IMR-90 (cell line): Measurements from ENCODE around the gene CSGALNACT2. TPM values are rescaled to one million over a fixed set of nuclear protein-coding genes. Genes with fewer than 3 reads are reported as not detected.

Source experiments
- ATAC-seq: fragments of 200-7000 bp; cut with Tn5 transposase; 2 replicates; pipeline ENCODE4 v1.9.1; 2020; ENCODE audit warnings: low read depth, mild to moderate bottlenecking, moderate library complexity
- BruUV-seq: library from RNA; stranded (reverse); fragments of 400-500 nt; replicated peaks from 2 replicates; lab custom pipeline; 2021; lab: Mats Ljungman, UMichigan
- CTCF ChIA-PET: fragments of 300-600 bp; formaldehyde crosslinking; extraction: SDS; loops from one replicate; lab custom pipeline; 2021; ENCODE audit warnings: antibody characterized with exemption; lab: Yijun Ruan, JAX
- POLR2A ChIA-PET: fragments of 300-600 bp; sonication (Branson Sonifier 250); formaldehyde crosslinking; loops from one replicate; lab custom pipeline; 2022; ENCODE audit warnings: antibody characterized with exemption; ENCODE audit not compliant: unreplicated experiment; lab: Charles Lee
- DNase-seq: peaks from one replicate; pipeline ENCODE4 v3.0.0; 2013
- H2AFZ ChIP-seq: replicated peaks from 2 replicates; pipeline ENCODE3; 2013; ENCODE audit warnings: low read length, mild to moderate bottlenecking; ENCODE audit not compliant: poor library complexity
- H2AK5ac ChIP-seq: 2 replicates; pipeline ENCODE4 v1.6.1; 2013; ENCODE audit warnings: low read depth, low read length, inconsistent platforms
- H2AK9ac ChIP-seq: replicated peaks from 2 replicates; pipeline ENCODE3; 2013; ENCODE audit warnings: mild to moderate bottlenecking, low read depth, low read length, moderate library complexity; ENCODE audit not compliant: poor library complexity
- H2BK120ac ChIP-seq: 2 replicates; pipeline ENCODE4 v1.6.1; 2013; ENCODE audit warnings: low read depth, low read length, inconsistent platforms
- H2BK15ac ChIP-seq: 3 replicates; pipeline ENCODE4 v1.6.1; 2013; ENCODE audit warnings: low read depth, low read length, inconsistent platforms
- H2BK20ac ChIP-seq: 2 replicates; pipeline ENCODE4 v1.6.1; 2013; ENCODE audit warnings: low read depth, mild to moderate bottlenecking, inconsistent platforms, low read length, moderate library complexity
- H2BK5ac ChIP-seq: 2 replicates; pipeline ENCODE4 v1.6.1; 2013; ENCODE audit warnings: mild to moderate bottlenecking, low read depth, low read length, inconsistent platforms; ENCODE audit not compliant: poor library complexity, severe bottlenecking
- H3K14ac ChIP-seq: replicated peaks from 2 replicates; pipeline ENCODE4 v1.6.1; 2013; ENCODE audit warnings: low read depth, low read length, inconsistent platforms
- H3K18ac ChIP-seq: 2 replicates; pipeline ENCODE4 v1.6.1; 2013; ENCODE audit warnings: low read depth, low read length, control low read depth
- H3K23ac ChIP-seq: 2 replicates; pipeline ENCODE4 v1.6.1; 2013; ENCODE audit warnings: low read depth, low read length, inconsistent platforms
- H3K27ac ChIP-seq: 2 replicates; pipeline ENCODE4 v1.5.1; 2013; ENCODE audit warnings: mild to moderate bottlenecking, control low read depth, low read length; ENCODE audit not compliant: insufficient read depth
- H3K27me3 ChIP-seq: 2 replicates; pipeline ENCODE4 v1.6.1; 2013; ENCODE audit warnings: low read length; ENCODE audit not compliant: control insufficient read depth, insufficient read depth
- H3K36me3 ChIP-seq: 2 replicates; pipeline ENCODE4 v1.6.1; 2013; ENCODE audit warnings: low read length, mixed read lengths; ENCODE audit not compliant: control insufficient read depth, insufficient read depth
- H3K4ac ChIP-seq: 2 replicates; pipeline ENCODE4 v1.6.1; 2013; ENCODE audit warnings: low read depth, low read length, inconsistent platforms
- H3K4me1 ChIP-seq: 2 replicates; pipeline ENCODE4 v1.6.1; 2013; ENCODE audit warnings: low read length, mixed read lengths; ENCODE audit not compliant: control insufficient read depth, insufficient read depth
- H3K4me2 ChIP-seq: 2 replicates; pipeline ENCODE4 v1.6.1; 2013; ENCODE audit warnings: low read depth, mild to moderate bottlenecking, control low read depth, low read length, moderate library complexity
- H3K4me3 ChIP-seq: 2 replicates; pipeline ENCODE4 v1.5.1; 2013; ENCODE audit warnings: low read depth, mild to moderate bottlenecking, control low read depth, low read length, moderate library complexity; ENCODE audit not compliant: insufficient read depth
- H3K56ac ChIP-seq: 2 replicates; pipeline ENCODE4 v1.6.1; 2013; ENCODE audit warnings: low read length, inconsistent platforms; ENCODE audit not compliant: insufficient read depth; ENCODE audit errors: extremely low read depth
- H3K79me1 ChIP-seq, 2 experiments: 2 replicates each; pipeline ENCODE4 v1.6.1; 2013; ENCODE audit warnings: low read length in 2 of 2, inconsistent platforms in 1 of 2, low read depth in 1 of 2
- H3K9ac ChIP-seq: 2 replicates; pipeline ENCODE4 v1.6.1; 2013; ENCODE audit warnings: low read depth, low read length, control low read depth
- H3K9me1 ChIP-seq: 2 replicates; pipeline ENCODE4 v1.6.1; 2013; ENCODE audit warnings: low read length, inconsistent platforms; ENCODE audit not compliant: insufficient read depth
- H3K9me3 ChIP-seq: 2 replicates; pipeline ENCODE4 v1.6.1; 2013; ENCODE audit warnings: low read length; ENCODE audit not compliant: control insufficient read depth, insufficient read depth
- H4K20me1 ChIP-seq: 2 replicates; pipeline ENCODE4 v1.6.1; 2013; ENCODE audit warnings: low read length, inconsistent platforms; ENCODE audit not compliant: insufficient read depth
- H4K5ac ChIP-seq: 2 replicates; pipeline ENCODE4 v1.6.1; 2013; ENCODE audit warnings: mild to moderate bottlenecking, low read depth, low read length, control low read depth
- H4K8ac ChIP-seq, 2 experiments: 2 replicates each; pipeline ENCODE4 v1.6.1; 2013; ENCODE audit warnings: low read depth in 2 of 2, low read length in 2 of 2, control low read depth in 1 of 2, inconsistent platforms in 1 of 2
- H4K91ac ChIP-seq: 2 replicates; pipeline ENCODE4 v1.6.1; 2013; ENCODE audit warnings: low read depth, low read length, inconsistent platforms; ENCODE audit not compliant: insufficient read depth
- CEBPB ChIP-seq: IDR thresholded peaks from 2 replicates; pipeline ENCODE4 v1.6.1; 2012; ENCODE audit warnings: low read depth, low read length, improper control_type of control experiment
- CHD1 ChIP-seq: IDR thresholded peaks from 2 replicates; pipeline ENCODE4 v1.6.1; 2012; ENCODE audit warnings: low read depth, low read length, improper control_type of control experiment
- CTCF ChIP-seq: conservative IDR thresholded peaks from 2 replicates; pipeline ENCODE4 v1.5.1; 2012; ENCODE audit warnings: mild to moderate bottlenecking, low read depth, low read length, improper control_type of control experiment
- ELK1 ChIP-seq: fragments of 150-350 bp; IDR thresholded peaks from 2 replicates; pipeline ENCODE4 v1.6.1; 2016; ENCODE audit warnings: low read depth, mild to moderate bottlenecking, low read length, moderate library complexity, borderline replicate concordance
- FOS ChIP-seq: fragments of 150-350 bp; IDR thresholded peaks from 2 replicates; pipeline ENCODE4 v1.6.1; 2016; ENCODE audit warnings: low read depth, low read length
- MAZ ChIP-seq: IDR thresholded peaks from 2 replicates; pipeline ENCODE4 v1.6.1; 2012; ENCODE audit warnings: low read depth, mild to moderate bottlenecking, low read length, improper control_type of control experiment, moderate library complexity, borderline replicate concordance
- RAD21 ChIP-seq: IDR thresholded peaks from 2 replicates; pipeline ENCODE4 v1.6.1; 2012; ENCODE audit warnings: low read length, improper control_type of control experiment
- RFX5 ChIP-seq: IDR thresholded peaks from 2 replicates; pipeline ENCODE4 v1.8.0; 2012; ENCODE audit warnings: low read depth, mild to moderate bottlenecking, low read length, moderate library complexity
- WGBS, 2 experiments: methylation state at CpG; one replicate each; pipeline versions ENCODE4 v1.1.5 to v1.1.7; 2013; ENCODE audit warnings: missing lambda C conversion rate in 2 of 2; ENCODE audit not compliant: insufficient read length in 1 of 2; ENCODE audit errors: extremely low coverage in 2 of 2; 5-methylcytosine and 5-hydroxymethylcytosine counted together
- dilution Hi-C: fragments of 300-500 bp; cut with HindIII; formaldehyde crosslinking; loops from one replicate; pipeline ENCODE4 v1.14.3; 2018; ENCODE audit warnings: low sequenced_read_pairs; ENCODE audit not compliant: unreplicated experiment
- in situ Hi-C: fragments of 300-500 bp; cut with MboI; formaldehyde crosslinking; loops from 3 replicates; pipeline ENCODE4 v1.14.3; 2019; ENCODE audit warnings: low sequenced_read_pairs, inconsistent platforms, mixed read lengths
- intact Hi-C: fragments of 100-400 bp; cut with micrococcal nuclease; formaldehyde crosslinking; loops from 2 replicates; pipeline ENCODE4 v1.10.0; 2022
- polyA plus RNA-seq, 3 experiments: library from polyadenylated mRNA; depleted of rRNA; stranded (reverse); fragments of >200 nt; gene quantifications; 2 replicates each; pipeline ENCODE4 v1.2.3, GENCODE V29; 2012; ENCODE audit warnings: low replicate concordance in 1 of 3
- total RNA-seq: library from RNA; depleted of rRNA; stranded (reverse); fragments of >200 nt; gene quantifications from 2 replicates; pipeline ENCODE4 v1.2.3, GENCODE V29; 2012

Gene CSGALNACT2
- total and polyA plus RNA-seq, 2 of the 4 experiments (the other 2 are of a cell fraction): 6.5 to 13.1 TPM

DNA sequence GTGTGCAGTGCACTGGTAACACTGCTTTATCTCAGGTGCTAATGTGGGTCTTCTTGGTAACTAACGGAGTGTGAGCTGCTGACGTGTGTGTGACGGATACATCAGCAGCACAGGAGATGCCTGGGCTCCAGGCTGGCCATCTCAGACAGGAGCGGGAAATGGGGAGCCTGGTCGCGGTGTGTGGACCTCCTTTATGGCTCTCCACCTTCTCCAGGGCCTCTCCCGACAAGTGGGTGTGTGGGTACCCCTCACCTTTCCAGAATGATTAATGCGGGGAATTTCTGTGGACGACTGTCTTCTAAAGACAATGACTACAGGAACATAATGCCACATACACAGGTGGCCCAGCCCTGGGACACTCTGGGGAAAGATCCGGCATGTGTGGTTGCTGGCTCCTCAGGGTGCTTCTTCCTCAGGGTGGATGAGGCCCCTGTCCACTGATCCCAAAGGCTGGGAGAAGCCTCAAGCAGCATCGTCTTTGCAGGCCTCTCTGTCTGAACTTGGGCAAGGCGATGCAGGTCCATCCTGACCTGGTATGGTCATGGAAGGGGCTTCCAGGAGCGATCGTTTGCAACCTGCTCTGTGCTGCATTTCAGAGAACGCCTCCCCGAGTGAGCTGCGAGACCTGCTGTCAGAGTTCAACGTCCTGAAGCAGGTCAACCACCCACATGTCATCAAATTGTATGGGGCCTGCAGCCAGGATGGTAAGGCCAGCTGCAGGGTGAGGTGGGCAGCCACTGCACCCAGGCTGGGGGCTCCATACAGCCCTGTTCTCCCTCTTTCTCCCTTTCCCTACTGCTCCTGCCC lies 20.3 kb upstream of the CSGALNACT2 start:
- dilution Hi-C loops: no loop called here
- H3K23ac ChIP-seq: no peak overlapping the region
- H3K9me1 ChIP-seq: 0 out of 2 replicates have a peak, but pooled peaks cover 4% of the 10 kb centered on the region
- H4K5ac ChIP-seq: no peak overlapping the region
- no peak overlapping the region for H3K18ac ChIP-seq
- no peak for TF ChIP-seq RAD21
- no peak for TF ChIP-seq CEBPB
- no peak for TF ChIP-seq RFX5
- TF ChIP-seq FOS: no peak
- TF ChIP-seq CHD1: no peak
- no peak for TF ChIP-seq CTCF
- no peak for TF ChIP-seq ELK1
- no peak for TF ChIP-seq MAZ
- no peaks in the 10 kb centered on the region for H3K36me3 ChIP-seq
- no peak overlapping the region for H4K8ac ChIP-seq
- no peaks in the 10 kb centered on the region for H3K4me1 ChIP-seq
- no peaks in the 10 kb centered on the region for H4K20me1 ChIP-seq
- no peaks in the 10 kb centered on the region for H3K79me1 ChIP-seq
- H3K4ac ChIP-seq: no peak overlapping the region
- H4K91ac ChIP-seq: no peak overlapping the region
- H2AFZ ChIP-seq: no peak overlapping the region
- H3K9me3 ChIP-seq: no peaks in the 10 kb centered on the region
- POLR2A ChIA-PET: no interaction called here
- H3K4me2 ChIP-seq: no peak overlapping the region
- CTCF ChIA-PET: no interaction called here
- no peak overlapping the region for H2AK9ac ChIP-seq
- no peak for ATAC-seq
- no peak overlapping the region for H2BK5ac ChIP-seq
- H3K9ac ChIP-seq: no peak overlapping the region
- DNase-seq: no peak
- H3K27me3 ChIP-seq: peaks cover 28% of the 10 kb centered on the region; the same call in 1 of the 2 replicates
- WGBS, 2 experiments: 67% methylated on average over 8 of the region's 18 CpGs; no CpG with 5 or more reads in 1 of the 2 experiments
- no peak overlapping the region for H2AK5ac ChIP-seq
- no peak overlapping the region for H3K4me3 ChIP-seq
- intact Hi-C loops: no loop called here
- in situ Hi-C loops: no loop called here
- H3K27ac ChIP-seq: no peak overlapping the region
- H3K56ac ChIP-seq: no peak overlapping the region
- no peak overlapping the region for H2BK20ac ChIP-seq
- no TSS peak for BruUV-seq
- no peak overlapping the region for H2BK15ac ChIP-seq
- no peak overlapping the region for H2BK120ac ChIP-seq
- H3K14ac ChIP-seq: no peak overlapping the region
